HEK293T (cell line): ENCODE results near the gene ALOX5.

Experiments
- BHLHE40 ChIP-seq: fragments of 450-650 bp; IDR thresholded peaks from 2 replicates; pipeline ENCODE4 v1.6.1; 2016; ENCODE audit warnings: mild to moderate bottlenecking, moderate library complexity, borderline replicate concordance
- ELF4 ChIP-seq: fragments of 450-650 bp; IDR thresholded peaks from 2 replicates; pipeline ENCODE4 v1.6.1; 2017; ENCODE audit warnings: antibody characterized with exemption
- FOXA1 ChIP-seq: fragments of 450-650 bp; IDR thresholded peaks from 2 replicates; pipeline ENCODE4 v1.6.1; 2016; ENCODE audit warnings: mild to moderate bottlenecking
- HDGF ChIP-seq: fragments of 450-650 bp; IDR thresholded peaks from 2 replicates; pipeline ENCODE4 v1.6.1; 2017; ENCODE audit warnings: antibody characterized with exemption, borderline replicate concordance
- PKNOX1 ChIP-seq: fragments of 450-650 bp; IDR thresholded peaks from 2 replicates; pipeline ENCODE4 v1.6.1; 2016
- SP1 ChIP-seq: fragments of 450-650 bp; IDR thresholded peaks from 2 replicates; pipeline ENCODE4 v1.6.1; 2017
- SUZ12 ChIP-seq: fragments of 450-650 bp; IDR thresholded peaks from 2 replicates; pipeline ENCODE4 v1.6.1; 2016; ENCODE audit warnings: mild to moderate bottlenecking
- ZNF384 ChIP-seq: fragments of 450-650 bp; IDR thresholded peaks from 2 replicates; pipeline ENCODE4 v1.6.1; 2016

DNA sequence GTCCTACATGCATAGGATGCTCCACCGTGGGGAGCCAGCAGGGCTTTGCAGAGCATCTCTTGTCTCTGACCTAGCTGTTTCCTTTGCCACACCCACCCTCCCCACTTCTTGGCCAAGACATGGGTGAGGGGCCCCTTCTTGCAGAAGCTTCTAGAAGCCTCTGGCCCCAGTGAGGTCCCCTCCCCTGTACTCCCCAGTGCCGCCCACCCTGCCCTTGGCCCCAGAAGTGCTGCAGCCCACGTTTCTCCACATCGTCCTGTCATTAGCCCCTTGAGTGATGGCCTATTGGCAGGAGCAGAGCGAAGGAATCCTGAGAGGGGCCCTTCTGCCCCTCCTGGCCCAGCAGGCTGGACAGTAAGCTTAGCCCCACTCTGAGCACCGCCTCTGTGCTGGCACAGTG is 43.7 kb downstream of the ALOX5 start:
- TF ChIP-seq SUZ12 (no peak), FOXA1 (no peak), BHLHE40 (no peak), HDGF (no peak), ELF4 (no peak), ZNF384 (no peak), PKNOX1 (no peak), SP1 (no peak)
